ENCODE measurements around the gene LCT. TPM values are rescaled to one million over a fixed set of nuclear protein-coding genes. Genes with fewer than 3 reads are reported as not detected.
"Not testable (repeated sequence)": the region's sequence is repeated elsewhere in the genome, so short reads cannot be mapped to it uniquely, and the experiment has no call there.

LCT gene
- total RNA-seq (2021) (not detected in 2 replicates), Bru-seq, nascent RNA (percentile 13 among the genes with signal in this experiment), BruChase-seq, experiment 1, labeled RNA remaining after a 2-hour chase (not detected), BruChase-seq, experiment 2, labeled RNA remaining after a 6-hour chase (not detected)
- long read RNA-seq, result 0 reads

DNA sequence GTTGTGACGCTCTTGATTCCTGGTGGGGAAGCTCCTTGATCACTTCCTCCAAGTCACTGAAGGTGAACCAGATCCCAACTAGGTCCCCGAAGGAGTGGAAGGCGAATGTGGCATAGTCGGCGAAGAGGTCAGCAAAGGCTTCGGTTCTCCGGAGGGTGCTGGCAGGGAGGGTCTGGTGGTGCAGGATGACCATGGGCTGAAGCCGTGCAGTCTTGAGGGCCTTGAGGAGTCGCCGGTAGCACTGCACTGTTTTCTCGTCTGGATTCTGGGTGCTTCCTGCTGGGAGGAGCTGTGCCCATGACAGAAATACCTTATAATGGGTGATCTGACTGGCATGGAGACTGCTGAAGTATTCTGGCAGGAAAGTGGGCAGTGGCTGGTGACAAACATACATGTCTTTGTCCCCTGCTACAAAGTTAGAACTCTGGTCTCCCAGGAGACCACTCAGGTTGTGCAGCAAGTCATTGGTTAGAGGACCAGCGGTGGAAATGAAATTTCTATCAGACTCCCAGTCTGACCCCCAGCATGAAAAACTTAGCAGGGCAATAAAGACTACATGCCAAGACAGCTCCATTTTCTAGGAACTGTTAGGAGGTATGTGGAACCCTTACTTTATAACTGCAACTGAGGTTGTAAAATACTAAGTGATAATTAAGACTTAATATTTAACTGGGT lies at the start of gene LCT:
Gene LCT (minus strand): TSS at position 589 of the 675 bp plus-strand sequence. CDS start 15 bp downstream, at position 574.
- ChIA-PET CTCF (no interaction called here), POLR2A (ENCODE audit: unreplicated experiment) (no interaction called here)
- H3F3A ChIP-seq (ENCODE audit: insufficient read depth, low read depth), result no peaks in the 10 kb centered on the region
- no peaks in the 10 kb centered on the region for H3K9me3 ChIP-seq (ENCODE audit: insufficient read depth, low read depth)
- no peak within 1 kb of the TSS for H3K4me2 ChIP-seq
- BruUV-seq (replicated peaks), result no TSS peak
- intact Hi-C loops (cut with micrococcal nuclease; ENCODE audit: unreplicated experiment), result no loop called here
- peaks cover 9% of the 10 kb centered on the region; the same call in 1 of the 2 replicates for H3K36me3 ChIP-seq (ENCODE audit: low read depth)
- no peaks in the 10 kb centered on the region for H3K4me1 ChIP-seq (replicated peaks; ENCODE audit: insufficient read depth)
- H3K4me3 ChIP-seq, result no peak within 1 kb of the TSS
- H4K20me1 ChIP-seq (ENCODE audit: insufficient read depth), result no peaks in the 10 kb centered on the region; the same call in 1 of the 2 replicates
- TF ChIP-seq, protein P1, sequence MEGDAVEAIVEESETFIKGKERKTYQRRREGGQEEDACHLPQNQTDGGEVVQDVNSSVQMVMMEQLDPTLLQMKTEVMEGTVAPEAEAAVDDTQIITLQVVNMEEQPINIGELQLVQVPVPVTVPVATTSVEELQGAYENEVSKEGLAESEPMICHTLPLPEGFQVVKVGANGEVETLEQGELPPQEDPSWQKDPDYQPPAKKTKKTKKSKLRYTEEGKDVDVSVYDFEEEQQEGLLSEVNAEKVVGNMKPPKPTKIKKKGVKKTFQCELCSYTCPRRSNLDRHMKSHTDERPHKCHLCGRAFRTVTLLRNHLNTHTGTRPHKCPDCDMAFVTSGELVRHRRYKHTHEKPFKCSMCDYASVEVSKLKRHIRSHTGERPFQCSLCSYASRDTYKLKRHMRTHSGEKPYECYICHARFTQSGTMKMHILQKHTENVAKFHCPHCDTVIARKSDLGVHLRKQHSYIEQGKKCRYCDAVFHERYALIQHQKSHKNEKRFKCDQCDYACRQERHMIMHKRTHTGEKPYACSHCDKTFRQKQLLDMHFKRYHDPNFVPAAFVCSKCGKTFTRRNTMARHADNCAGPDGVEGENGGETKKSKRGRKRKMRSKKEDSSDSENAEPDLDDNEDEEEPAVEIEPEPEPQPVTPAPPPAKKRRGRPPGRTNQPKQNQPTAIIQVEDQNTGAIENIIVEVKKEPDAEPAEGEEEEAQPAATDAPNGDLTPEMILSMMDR (conservative IDR thresholded peaks at IDR 0.05), result no peak
- no peak for TF ChIP-seq EZH2 (IDR thresholded peaks at IDR 0.05; ENCODE audit: low read depth)
- no peaks in the 10 kb centered on the region for H3K27me3 ChIP-seq (ENCODE audit: insufficient read depth, low read depth)
- no peak within 1 kb of the TSS for H2AFZ ChIP-seq
- DNase-seq, result no peak
- H3K27ac ChIP-seq, result no peak within 1 kb of the TSS
- no peaks in the 10 kb centered on the region for H3K79me2 ChIP-seq (ENCODE audit: low read depth)
- H3K9me2 ChIP-seq (ENCODE audit: insufficient read depth), result no peaks in the 10 kb centered on the region

DNA sequence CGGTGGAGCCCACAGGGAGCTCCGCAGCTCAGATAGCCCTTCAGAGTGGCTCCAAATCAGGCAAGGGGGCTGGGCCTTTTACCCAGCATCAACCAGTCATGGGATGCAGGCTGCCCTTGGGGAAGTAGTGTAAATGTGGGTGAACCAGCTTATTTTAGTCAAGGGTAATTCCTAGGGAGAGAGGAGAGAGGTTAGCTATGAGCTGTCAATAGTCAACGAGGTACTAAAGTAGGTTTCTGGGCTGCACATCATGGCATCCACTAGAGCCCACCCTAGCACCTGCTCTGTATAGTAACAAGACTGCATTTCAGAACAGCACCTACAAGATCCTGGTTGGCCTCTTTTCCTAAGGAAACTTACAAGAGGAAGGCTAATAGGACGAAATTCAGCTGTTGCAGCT lies 48.7 kb upstream of the LCT start:
- Histone ChIP-seq H3K4me3 (no peak overlapping the region), H4K20me1 (ENCODE audit: insufficient read depth) (no peaks in the 10 kb centered on the region), H3K27ac (no peak overlapping the region), H3K27me3 (ENCODE audit: insufficient read depth, low read depth) (no peaks in the 10 kb centered on the region), H2AFZ (no peak overlapping the region), H3F3A (ENCODE audit: insufficient read depth, low read depth) (no peaks in the 10 kb centered on the region), H3K9me3 (ENCODE audit: insufficient read depth, low read depth) (no peaks in the 10 kb centered on the region), H3K79me2 (ENCODE audit: low read depth) (no peaks in the 10 kb centered on the region), H3K9me2 (ENCODE audit: insufficient read depth) (no peaks in the 10 kb centered on the region), H3K4me1 (replicated peaks; ENCODE audit: insufficient read depth) (no peaks in the 10 kb centered on the region), H3K36me3 (ENCODE audit: low read depth) (no peaks in the 10 kb centered on the region), H3K4me2 (no peak overlapping the region)
- no TSS peak for BruUV-seq (replicated peaks)
- TF ChIP-seq EZH2 (IDR thresholded peaks at IDR 0.05; ENCODE audit: low read depth), result no peak
- TF ChIP-seq, protein P1 (conservative IDR thresholded peaks at IDR 0.05), result no peak
- no peak for DNase-seq
- POLR2A ChIA-PET (ENCODE audit: unreplicated experiment), result no interaction called here
- CTCF ChIA-PET, result interaction anchor here (0.5 kb wide), 1 partner anchor 181 kb away, joined by 8 read pairs; no protein-coding TSS in a partner anchor
- intact Hi-C loops (cut with micrococcal nuclease; ENCODE audit: unreplicated experiment), result no loop called here

DNA sequence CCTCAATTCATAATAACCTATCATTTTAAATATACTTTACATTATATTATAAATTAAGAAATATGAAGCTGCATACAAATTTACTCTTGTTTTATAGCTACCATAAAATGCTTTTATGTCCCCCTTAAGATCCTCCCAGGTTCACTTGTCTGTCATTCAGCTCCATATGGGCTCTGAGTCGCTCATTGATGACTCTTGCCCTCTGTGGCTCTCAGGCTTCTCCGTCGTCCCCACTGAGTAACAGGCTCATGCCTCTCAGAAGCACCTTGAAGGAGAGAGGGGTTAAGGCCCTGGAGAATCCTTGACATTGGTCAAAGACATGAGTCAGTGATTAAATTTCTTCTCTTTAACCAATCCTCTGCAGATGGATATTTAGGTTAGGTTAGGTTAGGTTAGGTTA lies 45.4 kb upstream of the LCT start:
- intact Hi-C loops (cut with micrococcal nuclease; ENCODE audit: unreplicated experiment), result no loop called here
- Histone ChIP-seq H4K20me1 (ENCODE audit: insufficient read depth) (no peaks in the 10 kb centered on the region), H3K27me3 (ENCODE audit: insufficient read depth, low read depth) (no peaks in the 10 kb centered on the region), H3K79me2 (ENCODE audit: low read depth) (no peaks in the 10 kb centered on the region), H3K9me2 (ENCODE audit: insufficient read depth) (no peaks in the 10 kb centered on the region), H3K4me3 (no peak overlapping the region), H3F3A (ENCODE audit: insufficient read depth, low read depth) (no peaks in the 10 kb centered on the region), H3K4me2 (no peak overlapping the region), H3K27ac (no peak overlapping the region), H3K4me1 (replicated peaks; ENCODE audit: insufficient read depth) (no peaks in the 10 kb centered on the region), H2AFZ (no peak overlapping the region), H3K36me3 (ENCODE audit: low read depth) (no peaks in the 10 kb centered on the region), H3K9me3 (ENCODE audit: insufficient read depth, low read depth) (no peaks in the 10 kb centered on the region)
- POLR2A ChIA-PET (ENCODE audit: unreplicated experiment), result interaction anchor here (0.6 kb wide), 2 partner anchors 48 to 92 kb away, joined by 3 to 9 read pairs; no protein-coding TSS in a partner anchor
- no TSS peak for BruUV-seq (replicated peaks)
- CTCF ChIA-PET, result no interaction called here
- TF ChIP-seq, protein P1 (conservative IDR thresholded peaks at IDR 0.05), result no peak
- no peak for TF ChIP-seq EZH2 (IDR thresholded peaks at IDR 0.05; ENCODE audit: low read depth)
- DNase-seq, result no peak

DNA sequence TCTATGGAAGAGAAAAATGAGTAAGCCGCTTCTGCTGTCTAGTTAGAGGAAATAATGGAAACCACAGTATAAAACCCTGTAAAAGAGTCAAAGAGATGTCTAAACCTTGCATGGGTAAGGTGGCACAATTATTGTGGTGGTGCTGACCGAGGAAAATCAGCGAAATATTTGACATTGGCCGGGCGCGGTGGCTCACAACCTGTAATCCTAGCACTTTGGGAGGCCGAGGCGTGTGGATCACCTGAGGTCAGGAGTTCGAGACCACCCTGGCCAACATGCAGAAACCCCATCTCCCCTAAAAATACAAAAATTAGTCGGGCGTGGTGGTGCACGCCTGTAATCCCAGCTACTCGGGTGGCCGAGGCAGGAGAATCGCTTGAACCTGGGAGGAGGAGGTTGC lies 39.8 kb upstream of the LCT start:
- H4K20me1 ChIP-seq (ENCODE audit: insufficient read depth); DNase-seq; H3F3A ChIP-seq (ENCODE audit: insufficient read depth, low read depth); H3K9me3 ChIP-seq (ENCODE audit: insufficient read depth, low read depth); H3K27ac ChIP-seq; BruUV-seq (replicated peaks); H3K9me2 ChIP-seq (ENCODE audit: insufficient read depth); H3K36me3 ChIP-seq (ENCODE audit: low read depth); H3K27me3 ChIP-seq (ENCODE audit: insufficient read depth, low read depth): not testable (repeated sequence)
- intact Hi-C loops (cut with micrococcal nuclease; ENCODE audit: unreplicated experiment), result loop anchor here (10.0 kb wide), 1 partner anchor 68 kb away; no protein-coding TSS in a partner anchor
- peak overlapping the region; percentile 84 for H2AFZ ChIP-seq
- H3K79me2 ChIP-seq (ENCODE audit: low read depth), result peaks cover 23% of the 10 kb centered on the region
- peak overlapping the region; percentile 63; the same call in 1 of the 2 replicates for H3K4me3 ChIP-seq
- peaks cover 18% of the 10 kb centered on the region; the same call in 1 of the 2 replicates for H3K4me1 ChIP-seq (replicated peaks; ENCODE audit: insufficient read depth)
- POLR2A ChIA-PET (ENCODE audit: unreplicated experiment), result interaction anchor here (0.6 to 1.0 kb wide), 3 partner anchors 135 to 825 kb away, joined by 3 to 11 read pairs (median 4); partner anchors contain the start of genes RAB3GAP1 and UBXN4
- H3K4me2 ChIP-seq, result peak overlapping the region; percentile 83
- CTCF ChIA-PET, result interaction anchor here (0.6 kb wide), 1 partner anchor 37 kb away, joined by 5 read pairs; no protein-coding TSS in a partner anchor

Data from PC-9 (cell line).